NCI-H2171 treated with DMSO at 0.1 percent for 48 hours (cell line): ENCODE data around the gene SPINK2.

ENCODE experiments used
- DNase-seq: peaks from one replicate; lab custom pipeline; 2025; lab: John Stamatoyannopoulos, UW

The SPINK2 gene

GRCh38 chr4:56799824-56800756, 21.4 kb downstream of the SPINK2 start:
- DNase-seq: peak; percentile 61

- DNase-seq: no peak
Observed at GRCh38 chr4:56799161-56799759, 22.2 kb downstream of the SPINK2 start.

GRCh38 chr4:56796211-56796610, 25.3 kb downstream of the SPINK2 start:
- no peak for DNase-seq

GRCh38 chr4:56791316-56791715, 30.2 kb downstream of the SPINK2 start:
- DNase-seq: no peak

GRCh38 chr4:56790691-56791091, 30.8 kb downstream of the SPINK2 start:
- DNase-seq: no peak

GRCh38 chr4:56788081-56788480, 33.4 kb downstream of the SPINK2 start:
- DNase-seq: no peak

- DNase-seq: no peak
Observed at GRCh38 chr4:56787380-56787779, 34.1 kb downstream of the SPINK2 start.

GRCh38 chr4:56786955-56787354, 34.5 kb downstream of the SPINK2 start:
- no peak for DNase-seq

- no peak for DNase-seq
Observed at GRCh38 chr4:56783986-56784385, 37.5 kb downstream of the SPINK2 start.

- no peak for DNase-seq
Observed at GRCh38 chr4:56782019-56782418, 39.5 kb downstream of the SPINK2 start.

- DNase-seq: no peak
Observed at GRCh38 chr4:56773346-56773745, 48.2 kb downstream of the SPINK2 start.

- DNase-seq: no peak
Observed at GRCh38 chr4:56772134-56772533, 49.4 kb downstream of the SPINK2 start.

GRCh38 chr4:56768763-56769162, 52.7 kb downstream of the SPINK2 start:
- DNase-seq: no peak

- no peak for DNase-seq
Observed at GRCh38 chr4:56768316-56768715, 53.2 kb downstream of the SPINK2 start.

GRCh38 chr4:56767567-56767966, 53.9 kb downstream of the SPINK2 start:
- DNase-seq: no peak

GRCh38 chr4:56764775-56765174, 56.7 kb downstream of the SPINK2 start:
- no peak for DNase-seq

GRCh38 chr4:56764223-56764622, 57.3 kb downstream of the SPINK2 start:
- DNase-seq: no peak

GRCh38 chr4:56762484-56763250, 58.8 kb downstream of the SPINK2 start:
- DNase-seq: no peak

GRCh38 chr4:56760183-56760582, 61.3 kb downstream of the SPINK2 start:
- no peak for DNase-seq
